Measurements from ENCODE around the gene POLD4. TPM values are rescaled to one million over a fixed set of nuclear protein-coding genes. Genes with fewer than 3 reads are reported as not detected.

Gene POLD4
- polyA plus RNA-seq, 3 donors: 16.2 to 23.2 (median 18.8) TPM

GRCh38 chr11:67390947-67391303, 37.6 kb upstream of the POLD4 start:
- DNase-seq (ENCODE audit: low read depth in 3 of 3, low spot score in 2 of 3): no peak

DNA sequence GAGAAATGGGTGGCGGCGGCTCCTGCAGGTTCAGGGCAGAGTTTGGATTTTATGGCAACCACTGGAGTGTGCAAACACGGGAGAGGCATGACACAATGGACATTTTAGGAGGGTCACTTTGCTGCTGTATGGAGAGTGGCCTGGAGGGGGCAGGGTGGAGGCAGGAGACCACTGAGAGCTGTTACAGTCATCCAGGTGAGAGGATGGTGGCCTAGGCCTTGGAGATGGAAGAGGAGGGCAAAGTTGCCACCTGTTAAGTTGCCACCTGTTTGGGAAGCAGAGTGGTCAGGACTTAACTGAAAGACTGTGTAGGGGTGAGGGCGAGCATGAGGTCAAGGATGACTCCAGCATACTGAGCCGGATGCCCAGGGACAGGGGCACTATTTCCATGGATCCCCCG, 36.1 kb upstream of the POLD4 start:
- DNase-seq (ENCODE audit: low read depth in 3 of 3, low spot score in 2 of 3): no peak

DNA sequence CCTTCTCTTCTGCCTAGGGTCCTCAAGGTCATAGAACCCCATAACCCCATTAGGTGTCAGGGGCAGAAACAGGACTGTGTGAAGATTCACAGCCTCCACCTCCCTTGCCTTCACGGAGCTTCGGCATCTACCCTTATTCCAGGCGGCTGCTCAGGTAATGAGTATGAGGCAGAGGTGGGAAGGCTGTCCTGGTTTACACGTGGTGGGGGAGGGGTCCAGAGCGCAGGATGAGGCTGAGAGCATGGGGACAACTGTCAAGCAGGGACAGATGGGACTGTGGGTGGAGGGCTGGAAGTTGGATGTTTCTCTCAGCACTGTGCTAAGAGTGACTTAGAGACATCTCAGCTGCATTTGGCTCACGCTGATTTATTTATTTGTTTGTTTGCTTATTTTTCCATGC, 34.2 kb upstream of the POLD4 start:
- DNase-seq (ENCODE audit: low read depth in 3 of 3, low spot score in 2 of 3): no peak

- DNase-seq (ENCODE audit: low read depth in 3 of 3, low spot score in 2 of 3): no peak
Observed at GRCh38 chr11:67387069-67387468, 33.7 kb upstream of the POLD4 start.

- DNase-seq (ENCODE audit: low read depth in 3 of 3, low spot score in 2 of 3): no peak
Observed at GRCh38 chr11:67384851-67385366, 31.6 kb upstream of the POLD4 start.

DNA sequence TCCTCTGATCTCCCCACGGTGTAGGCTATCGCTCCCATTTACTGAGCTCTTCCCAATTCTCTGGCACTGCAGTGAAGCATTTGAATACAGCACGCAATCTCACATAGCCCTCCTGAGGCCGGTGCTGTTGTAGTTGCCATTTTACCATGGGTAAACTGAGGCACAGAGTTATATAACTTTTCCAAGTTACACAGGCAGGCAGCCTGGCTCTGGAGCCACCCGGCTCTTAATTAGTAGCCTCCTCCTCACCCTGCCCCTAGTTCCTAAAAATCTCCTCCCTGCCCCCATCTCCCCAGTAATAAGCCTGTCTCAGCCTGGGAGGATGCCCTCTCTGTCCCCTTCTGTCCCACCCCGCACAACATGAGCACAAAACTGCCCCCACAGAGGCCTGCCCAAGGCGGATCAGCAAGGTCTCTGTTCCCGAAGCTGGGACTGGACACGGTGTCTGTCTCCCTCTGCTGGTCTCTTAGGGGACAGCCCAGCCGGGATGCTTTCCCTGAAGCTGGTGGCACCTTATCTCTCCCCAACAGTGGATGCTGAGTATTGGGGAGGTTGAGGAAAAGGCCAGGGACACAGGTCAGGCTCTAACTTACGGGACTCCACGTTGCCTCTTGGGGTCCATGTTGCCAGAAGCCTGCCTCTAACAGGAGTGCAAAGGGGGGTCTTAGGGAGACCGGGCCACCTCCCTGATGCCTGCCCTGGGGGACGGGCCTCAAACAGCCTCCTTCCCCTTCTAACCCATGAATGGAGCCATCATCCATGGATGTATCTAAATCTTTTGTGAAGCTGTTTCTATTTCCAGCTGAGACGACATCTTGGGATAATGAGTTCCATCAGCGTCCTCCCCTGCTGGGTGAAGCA, 29.2 kb upstream of the POLD4 start:
- DNase-seq (ENCODE audit: low read depth in 3 of 3, low spot score in 2 of 3): no peak

DNA sequence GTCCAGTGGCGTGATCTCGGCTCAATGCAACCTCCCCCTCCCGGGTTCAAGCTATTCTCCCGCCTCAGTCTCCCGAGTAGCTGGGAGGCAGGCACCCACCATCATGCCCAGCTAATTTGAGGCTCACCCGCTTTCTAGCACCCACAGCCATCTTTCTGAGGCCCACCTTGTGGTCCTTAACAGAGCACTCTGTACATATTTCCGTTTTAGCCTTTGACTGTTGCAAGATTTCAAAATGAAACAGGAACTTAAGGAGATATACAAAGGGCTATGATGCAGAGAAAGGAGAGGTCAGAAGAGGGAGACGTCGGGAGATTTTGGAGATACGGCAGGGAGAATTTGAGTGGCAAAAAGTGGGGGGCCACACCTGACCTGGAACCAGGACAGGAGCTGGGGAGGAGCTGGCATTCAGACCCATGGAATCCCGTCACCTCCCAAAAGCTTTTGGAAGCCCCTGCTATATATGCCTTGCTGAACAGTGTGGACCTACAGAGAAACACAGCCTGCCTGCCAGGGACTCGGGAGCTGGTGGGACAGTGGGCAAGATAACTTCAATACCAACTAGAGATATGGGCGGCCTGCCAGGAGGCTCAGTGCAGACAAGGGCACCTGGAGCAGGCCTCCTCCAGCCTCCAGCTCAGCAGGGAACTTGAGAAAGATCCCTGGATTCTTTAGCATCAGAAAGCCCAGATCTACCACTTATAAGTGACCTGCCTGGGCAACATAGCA, 28.1 kb upstream of the POLD4 start:
- no peak for DNase-seq (ENCODE audit: low read depth in 3 of 3, low spot score in 2 of 3)

DNA sequence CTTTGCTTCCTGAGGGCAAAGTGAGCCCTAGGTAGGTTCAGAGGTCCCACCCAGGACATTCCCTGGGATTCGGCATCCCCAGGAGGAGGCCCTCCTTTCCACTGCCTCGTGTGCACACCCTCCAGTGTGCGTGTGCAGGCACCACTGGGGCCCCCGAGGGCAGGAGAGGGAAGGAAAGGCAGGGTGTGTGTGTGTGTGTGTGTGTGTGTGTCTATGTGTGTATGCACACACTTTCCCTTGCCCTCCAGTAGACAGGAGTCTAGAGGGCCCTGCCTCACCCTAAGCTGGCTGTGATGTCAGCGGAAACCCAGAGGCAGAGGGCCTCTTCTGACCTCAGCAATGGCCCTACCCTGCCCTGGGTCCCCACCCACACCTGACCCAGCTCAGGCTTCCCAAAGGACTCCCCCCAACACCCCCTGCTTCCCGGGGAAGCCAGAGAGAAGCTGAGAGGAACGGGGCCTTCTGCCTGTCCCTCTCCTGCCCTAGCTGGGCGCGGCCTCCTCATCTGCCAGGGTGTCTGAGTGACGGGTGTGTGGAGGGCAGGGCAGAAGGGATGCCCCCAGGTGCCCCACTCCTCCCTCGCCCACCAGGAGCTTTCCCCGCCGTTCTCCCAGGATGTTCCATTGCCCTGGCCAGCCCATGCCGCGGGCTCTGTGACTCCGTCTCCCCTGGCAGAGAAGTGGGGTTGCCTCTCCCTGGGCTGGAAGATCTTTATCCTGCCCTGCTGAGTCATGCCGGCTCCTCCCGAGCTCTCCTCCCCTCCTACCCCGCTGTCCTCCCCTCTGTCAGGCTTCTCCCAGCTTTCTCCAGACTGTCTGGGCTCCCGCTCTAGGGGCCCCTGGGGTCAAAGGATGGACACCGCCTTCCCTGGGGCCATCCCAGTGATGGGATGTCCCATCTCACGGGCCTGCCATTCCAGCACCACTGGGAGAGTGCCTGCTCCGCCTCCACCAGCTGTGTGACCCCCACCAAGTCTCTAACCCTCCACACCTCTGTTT, 26.0 kb upstream of the POLD4 start:
- DNase-seq (ENCODE audit: low read depth in 3 of 3, low spot score in 2 of 3): no peak

DNA sequence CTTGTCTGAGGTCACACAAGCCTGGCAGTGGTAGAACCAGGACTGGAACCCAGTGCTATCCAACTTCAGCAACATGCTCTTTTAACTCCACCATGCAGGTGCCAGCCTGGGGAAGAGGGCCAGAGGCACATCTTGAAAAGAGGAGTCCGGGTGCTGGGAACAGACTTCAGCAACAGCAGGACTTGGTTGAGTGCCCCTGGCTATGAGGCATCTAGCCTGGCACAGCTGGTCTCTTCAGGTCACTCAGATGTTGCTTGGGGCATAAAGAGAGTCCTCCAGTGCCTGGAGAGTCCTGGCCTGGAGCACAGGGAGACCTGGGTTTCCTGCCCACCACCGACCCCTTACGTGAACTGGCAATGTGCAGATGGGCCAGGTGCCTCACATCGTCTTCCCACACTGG, 25.2 kb upstream of the POLD4 start:
- DNase-seq (ENCODE audit: low read depth in 3 of 3, low spot score in 2 of 3): no peak

DNA sequence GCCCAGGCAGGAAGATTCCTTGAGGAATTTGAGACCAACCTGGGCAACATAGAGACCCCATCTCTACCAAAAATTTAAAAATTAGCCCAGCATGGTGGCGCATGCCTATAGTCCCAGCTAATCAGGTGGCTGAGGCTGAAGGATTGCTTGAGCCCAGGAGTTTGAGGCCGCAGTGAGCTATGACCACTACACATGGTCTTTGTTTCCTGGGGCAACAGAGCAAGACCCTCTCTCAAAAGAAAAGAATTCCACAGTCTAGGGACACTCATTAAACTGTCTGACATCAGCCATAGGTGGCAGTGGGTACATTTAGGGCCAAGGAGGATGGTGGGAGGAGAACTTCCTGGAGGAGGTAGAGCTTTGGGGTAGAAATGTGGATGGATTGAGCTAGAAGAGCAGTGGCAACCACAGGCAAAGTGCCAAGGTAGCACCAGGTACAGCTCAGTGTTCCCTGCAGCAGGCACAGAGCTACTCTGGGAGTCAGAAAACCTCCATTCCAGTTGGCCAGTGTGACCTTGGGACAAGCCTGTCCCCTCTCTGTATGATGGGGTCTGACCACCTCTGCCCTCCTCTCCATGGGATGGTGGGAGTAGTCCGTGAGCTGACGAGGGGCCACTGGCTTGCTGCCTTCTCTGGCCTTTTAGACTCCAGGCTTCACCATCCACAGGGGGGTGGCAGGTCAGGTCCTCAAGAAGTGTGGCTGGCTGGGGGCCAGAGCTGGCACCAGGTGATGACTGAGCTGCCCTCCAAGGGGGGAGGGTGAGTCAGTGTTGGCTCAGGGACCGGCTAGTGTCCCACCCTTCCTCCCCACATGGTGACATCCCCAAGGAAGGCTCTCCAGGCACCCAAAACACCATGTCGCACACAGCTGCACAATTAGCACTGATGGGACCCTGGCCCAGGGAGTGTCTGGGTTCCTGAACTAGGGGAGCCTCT, 23.8 kb upstream of the POLD4 start:
- no peak for DNase-seq (ENCODE audit: low read depth in 3 of 3, low spot score in 2 of 3)

GRCh38 chr11:67376063-67376820, 22.9 kb upstream of the POLD4 start:
- DNase-seq (ENCODE audit: low read depth in 3 of 3, low spot score in 2 of 3): no peak

DNA sequence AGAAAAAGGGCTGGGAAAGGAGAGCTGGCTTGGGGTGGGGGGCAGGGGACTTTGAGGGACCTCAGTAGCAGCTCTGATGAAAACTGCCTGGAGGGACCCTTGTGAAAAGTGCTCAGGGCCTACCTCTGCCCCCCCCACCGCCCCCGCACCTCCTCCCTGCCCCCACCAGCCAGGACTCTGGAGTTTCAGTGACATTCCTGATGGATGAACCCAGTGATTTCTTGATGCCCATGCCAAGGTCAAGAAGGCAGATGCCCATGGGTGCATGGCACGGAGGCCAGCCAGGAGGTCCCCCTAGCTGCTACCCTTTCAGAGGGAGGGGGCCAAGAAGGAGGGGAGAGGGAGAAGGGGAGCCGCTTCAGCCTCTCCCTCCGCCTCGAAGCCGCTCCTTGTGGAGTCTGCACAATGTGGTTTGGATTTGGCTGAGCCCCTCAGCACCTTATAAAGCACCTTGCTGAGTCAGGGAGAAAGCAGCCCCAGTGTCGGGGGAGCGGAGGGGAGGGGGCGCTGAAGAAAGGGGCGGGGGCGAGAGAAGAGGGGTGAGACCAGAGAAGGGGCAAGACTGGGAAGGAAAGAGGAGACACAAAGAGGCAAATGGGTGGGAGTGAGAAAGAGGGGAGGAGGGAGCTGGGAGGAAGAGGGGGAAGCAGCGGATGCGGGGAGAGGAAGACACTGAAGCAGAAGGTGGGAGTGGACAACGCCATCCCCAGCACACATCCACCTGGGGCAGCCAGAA, 22.1 kb upstream of the POLD4 start:
- DNase-seq (ENCODE audit: low read depth in 3 of 3, low spot score in 2 of 3): no peak

- no peak for DNase-seq (ENCODE audit: low read depth in 3 of 3, low spot score in 2 of 3)
Observed at GRCh38 chr11:67374571-67375281, 21.4 kb upstream of the POLD4 start.

DNA sequence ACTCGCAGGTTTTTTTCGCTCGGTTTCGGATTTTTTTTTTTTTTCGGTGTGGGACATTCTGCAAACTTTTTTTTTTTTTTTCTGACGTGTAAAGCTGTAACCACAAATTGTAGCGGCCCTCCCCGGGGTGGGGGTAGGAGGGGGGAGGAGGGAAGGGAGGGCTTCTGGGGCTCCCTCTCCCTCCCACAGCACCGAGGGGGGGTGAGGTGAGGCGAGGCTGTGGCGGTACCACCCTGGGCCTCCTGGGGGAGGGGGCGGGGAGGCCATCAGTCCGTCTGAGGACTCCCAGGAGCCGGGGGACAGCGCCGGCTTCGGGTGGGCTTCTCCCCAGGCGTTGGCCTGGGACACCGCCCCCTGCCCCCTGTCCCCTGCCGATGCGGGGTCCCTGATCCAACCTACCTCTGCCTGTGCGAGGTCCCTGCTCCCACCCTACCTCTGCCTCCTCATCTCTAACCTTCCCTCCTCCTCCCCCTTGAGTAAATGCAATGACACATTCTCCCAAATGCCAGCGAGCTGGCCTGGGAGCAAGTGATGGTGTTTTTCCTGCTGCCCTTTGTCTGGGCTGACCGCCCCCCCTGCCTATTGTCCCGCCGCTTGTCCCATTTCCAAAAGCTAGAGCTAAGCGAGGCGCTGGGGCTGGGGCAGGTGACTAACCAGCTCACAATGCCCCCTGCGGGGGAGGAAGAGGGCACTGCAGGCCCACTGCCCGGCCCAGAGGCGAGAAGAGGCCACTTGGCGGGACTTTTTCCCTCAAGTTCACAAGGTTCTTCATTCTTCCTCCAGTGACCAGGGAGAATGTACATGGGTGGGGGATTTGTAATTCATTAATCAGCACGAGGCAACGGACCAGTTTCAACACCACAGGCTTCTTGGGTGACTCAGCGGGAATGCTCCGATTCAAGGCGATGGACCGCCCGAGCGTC, 20.6 kb upstream of the POLD4 start:
- no peak for DNase-seq (ENCODE audit: low read depth in 3 of 3, low spot score in 2 of 3)

- DNase-seq (ENCODE audit: low read depth in 3 of 3, low spot score in 2 of 3): no peak
Observed at GRCh38 chr11:67372993-67373647, 19.8 kb upstream of the POLD4 start, which contains the start of gene CLCF1. Gene CLCF1 (minus strand): TSS chr11:67373598. CDS start chr11:67373539, 59 bp downstream.
